IMR-90 (cell line): Measurements from ENCODE around the gene PRKCE. TPM values are rescaled to one million over a fixed set of nuclear protein-coding genes. Genes with fewer than 3 reads are reported as not detected.

Experiments
- ATAC-seq: fragments of 200-7000 bp; cut with Tn5 transposase; 2 replicates; pipeline ENCODE4 v1.9.1; 2020; ENCODE audit warnings: low read depth, mild to moderate bottlenecking, moderate library complexity
- BruUV-seq: library from RNA; stranded (reverse); fragments of 400-500 nt; replicated peaks from 2 replicates; lab custom pipeline; 2021; lab: Mats Ljungman, UMichigan
- CTCF ChIA-PET: fragments of 300-600 bp; formaldehyde crosslinking; extraction: SDS; loops from one replicate; lab custom pipeline; 2021; ENCODE audit warnings: antibody characterized with exemption; lab: Yijun Ruan, JAX
- POLR2A ChIA-PET: fragments of 300-600 bp; sonication (Branson Sonifier 250); formaldehyde crosslinking; loops from one replicate; lab custom pipeline; 2022; ENCODE audit warnings: antibody characterized with exemption; ENCODE audit not compliant: unreplicated experiment; lab: Charles Lee
- DNase-seq: peaks from one replicate; pipeline ENCODE4 v3.0.0; 2013
- H2AFZ ChIP-seq: replicated peaks from 2 replicates; pipeline ENCODE3; 2013; ENCODE audit warnings: low read length, mild to moderate bottlenecking; ENCODE audit not compliant: poor library complexity
- H2AK5ac ChIP-seq: 2 replicates; pipeline ENCODE4 v1.6.1; 2013; ENCODE audit warnings: low read depth, low read length, inconsistent platforms
- H2AK9ac ChIP-seq: replicated peaks from 2 replicates; pipeline ENCODE3; 2013; ENCODE audit warnings: mild to moderate bottlenecking, low read depth, low read length, moderate library complexity; ENCODE audit not compliant: poor library complexity
- H2BK120ac ChIP-seq: 2 replicates; pipeline ENCODE4 v1.6.1; 2013; ENCODE audit warnings: low read depth, low read length, inconsistent platforms
- H2BK15ac ChIP-seq: 3 replicates; pipeline ENCODE4 v1.6.1; 2013; ENCODE audit warnings: low read depth, low read length, inconsistent platforms
- H2BK20ac ChIP-seq: 2 replicates; pipeline ENCODE4 v1.6.1; 2013; ENCODE audit warnings: low read depth, mild to moderate bottlenecking, inconsistent platforms, low read length, moderate library complexity
- H2BK5ac ChIP-seq: 2 replicates; pipeline ENCODE4 v1.6.1; 2013; ENCODE audit warnings: mild to moderate bottlenecking, low read depth, low read length, inconsistent platforms; ENCODE audit not compliant: poor library complexity, severe bottlenecking
- H3K14ac ChIP-seq: replicated peaks from 2 replicates; pipeline ENCODE4 v1.6.1; 2013; ENCODE audit warnings: low read depth, low read length, inconsistent platforms
- H3K18ac ChIP-seq: 2 replicates; pipeline ENCODE4 v1.6.1; 2013; ENCODE audit warnings: low read depth, low read length, control low read depth
- H3K23ac ChIP-seq: 2 replicates; pipeline ENCODE4 v1.6.1; 2013; ENCODE audit warnings: low read depth, low read length, inconsistent platforms
- H3K27ac ChIP-seq: 2 replicates; pipeline ENCODE4 v1.5.1; 2013; ENCODE audit warnings: mild to moderate bottlenecking, control low read depth, low read length; ENCODE audit not compliant: insufficient read depth
- H3K27me3 ChIP-seq: 2 replicates; pipeline ENCODE4 v1.6.1; 2013; ENCODE audit warnings: low read length; ENCODE audit not compliant: control insufficient read depth, insufficient read depth
- H3K36me3 ChIP-seq: 2 replicates; pipeline ENCODE4 v1.6.1; 2013; ENCODE audit warnings: low read length, mixed read lengths; ENCODE audit not compliant: control insufficient read depth, insufficient read depth
- H3K4ac ChIP-seq: 2 replicates; pipeline ENCODE4 v1.6.1; 2013; ENCODE audit warnings: low read depth, low read length, inconsistent platforms
- H3K4me1 ChIP-seq: 2 replicates; pipeline ENCODE4 v1.6.1; 2013; ENCODE audit warnings: low read length, mixed read lengths; ENCODE audit not compliant: control insufficient read depth, insufficient read depth
- H3K4me2 ChIP-seq: 2 replicates; pipeline ENCODE4 v1.6.1; 2013; ENCODE audit warnings: low read depth, mild to moderate bottlenecking, control low read depth, low read length, moderate library complexity
- H3K4me3 ChIP-seq: 2 replicates; pipeline ENCODE4 v1.5.1; 2013; ENCODE audit warnings: low read depth, mild to moderate bottlenecking, control low read depth, low read length, moderate library complexity; ENCODE audit not compliant: insufficient read depth
- H3K56ac ChIP-seq: 2 replicates; pipeline ENCODE4 v1.6.1; 2013; ENCODE audit warnings: low read length, inconsistent platforms; ENCODE audit not compliant: insufficient read depth; ENCODE audit errors: extremely low read depth
- H3K79me1 ChIP-seq, 2 experiments: 2 replicates each; pipeline ENCODE4 v1.6.1; 2013; ENCODE audit warnings: low read length in 2 of 2, inconsistent platforms in 1 of 2, low read depth in 1 of 2
- H3K9ac ChIP-seq: 2 replicates; pipeline ENCODE4 v1.6.1; 2013; ENCODE audit warnings: low read depth, low read length, control low read depth
- H3K9me1 ChIP-seq: 2 replicates; pipeline ENCODE4 v1.6.1; 2013; ENCODE audit warnings: low read length, inconsistent platforms; ENCODE audit not compliant: insufficient read depth
- H3K9me3 ChIP-seq: 2 replicates; pipeline ENCODE4 v1.6.1; 2013; ENCODE audit warnings: low read length; ENCODE audit not compliant: control insufficient read depth, insufficient read depth
- H4K20me1 ChIP-seq: 2 replicates; pipeline ENCODE4 v1.6.1; 2013; ENCODE audit warnings: low read length, inconsistent platforms; ENCODE audit not compliant: insufficient read depth
- H4K5ac ChIP-seq: 2 replicates; pipeline ENCODE4 v1.6.1; 2013; ENCODE audit warnings: mild to moderate bottlenecking, low read depth, low read length, control low read depth
- H4K8ac ChIP-seq, 2 experiments: 2 replicates each; pipeline ENCODE4 v1.6.1; 2013; ENCODE audit warnings: low read depth in 2 of 2, low read length in 2 of 2, control low read depth in 1 of 2, inconsistent platforms in 1 of 2
- H4K91ac ChIP-seq: 2 replicates; pipeline ENCODE4 v1.6.1; 2013; ENCODE audit warnings: low read depth, low read length, inconsistent platforms; ENCODE audit not compliant: insufficient read depth
- BHLHE40 ChIP-seq: fragments of 150-350 bp; IDR thresholded peaks from 2 replicates; pipeline ENCODE4 v1.6.1; 2016; ENCODE audit warnings: mild to moderate bottlenecking, low read depth, low read length
- CEBPB ChIP-seq: IDR thresholded peaks from 2 replicates; pipeline ENCODE4 v1.6.1; 2012; ENCODE audit warnings: low read depth, low read length, improper control_type of control experiment
- CHD1 ChIP-seq: IDR thresholded peaks from 2 replicates; pipeline ENCODE4 v1.6.1; 2012; ENCODE audit warnings: low read depth, low read length, improper control_type of control experiment
- CTCF ChIP-seq: conservative IDR thresholded peaks from 2 replicates; pipeline ENCODE4 v1.5.1; 2012; ENCODE audit warnings: mild to moderate bottlenecking, low read depth, low read length, improper control_type of control experiment
- ELK1 ChIP-seq: fragments of 150-350 bp; IDR thresholded peaks from 2 replicates; pipeline ENCODE4 v1.6.1; 2016; ENCODE audit warnings: low read depth, mild to moderate bottlenecking, low read length, moderate library complexity, borderline replicate concordance
- FOS ChIP-seq: fragments of 150-350 bp; IDR thresholded peaks from 2 replicates; pipeline ENCODE4 v1.6.1; 2016; ENCODE audit warnings: low read depth, low read length
- MAFK ChIP-seq: IDR thresholded peaks from 2 replicates; pipeline ENCODE4 v1.6.1; 2012; ENCODE audit warnings: low read depth, low read length, improper control_type of control experiment
- MAZ ChIP-seq: IDR thresholded peaks from 2 replicates; pipeline ENCODE4 v1.6.1; 2012; ENCODE audit warnings: low read depth, mild to moderate bottlenecking, low read length, improper control_type of control experiment, moderate library complexity, borderline replicate concordance
- MXI1 ChIP-seq: IDR thresholded peaks from 2 replicates; pipeline ENCODE4 v1.6.1; 2012; ENCODE audit warnings: low read depth, mild to moderate bottlenecking, low read length, moderate library complexity, borderline replicate concordance
- NFE2L2 ChIP-seq: fragments of 150-350 bp; IDR thresholded peaks from 2 replicates; pipeline ENCODE4 v1.6.1; 2016; ENCODE audit warnings: low read depth, mild to moderate bottlenecking, low read length
- POLR2A ChIP-seq: IDR thresholded peaks from 2 replicates; pipeline ENCODE4 v1.6.1; 2012; ENCODE audit warnings: mild to moderate bottlenecking, low read depth, low read length
- RAD21 ChIP-seq: IDR thresholded peaks from 2 replicates; pipeline ENCODE4 v1.6.1; 2012; ENCODE audit warnings: low read length, improper control_type of control experiment
- RCOR1 ChIP-seq: IDR thresholded peaks from 2 replicates; pipeline ENCODE4 v1.6.1; 2012; ENCODE audit warnings: mild to moderate bottlenecking, low read length, improper control_type of control experiment; ENCODE audit not compliant: insufficient replicate concordance
- RFX5 ChIP-seq: IDR thresholded peaks from 2 replicates; pipeline ENCODE4 v1.8.0; 2012; ENCODE audit warnings: low read depth, mild to moderate bottlenecking, low read length, moderate library complexity
- SMC3 ChIP-seq: fragments of 150-350 bp; IDR thresholded peaks from 2 replicates; pipeline ENCODE4 v1.6.1; 2016; ENCODE audit warnings: low read depth, mild to moderate bottlenecking, antibody characterized with exemption, low read length, moderate library complexity
- USF2 ChIP-seq: fragments of 150-350 bp; IDR thresholded peaks from 2 replicates; pipeline ENCODE4 v1.6.1; 2017; ENCODE audit warnings: mild to moderate bottlenecking, antibody characterized with exemption, low read length, low read depth
- WGBS, 2 experiments: methylation state at CpG; one replicate each; pipeline versions ENCODE4 v1.1.5 to v1.1.7; 2013; ENCODE audit warnings: missing lambda C conversion rate in 2 of 2; ENCODE audit not compliant: insufficient read length in 1 of 2; ENCODE audit errors: extremely low coverage in 2 of 2; 5-methylcytosine and 5-hydroxymethylcytosine counted together
- dilution Hi-C: fragments of 300-500 bp; cut with HindIII; formaldehyde crosslinking; loops from one replicate; pipeline ENCODE4 v1.14.3; 2018; ENCODE audit warnings: low sequenced_read_pairs; ENCODE audit not compliant: unreplicated experiment
- in situ Hi-C: fragments of 300-500 bp; cut with MboI; formaldehyde crosslinking; loops from 3 replicates; pipeline ENCODE4 v1.14.3; 2019; ENCODE audit warnings: low sequenced_read_pairs, inconsistent platforms, mixed read lengths
- intact Hi-C: fragments of 100-400 bp; cut with micrococcal nuclease; formaldehyde crosslinking; loops from 2 replicates; pipeline ENCODE4 v1.10.0; 2022
- polyA plus RNA-seq, 3 experiments: library from polyadenylated mRNA; depleted of rRNA; stranded (reverse); fragments of >200 nt; gene quantifications; 2 replicates each; pipeline ENCODE4 v1.2.3, GENCODE V29; 2012; ENCODE audit warnings: low replicate concordance in 1 of 3
- total RNA-seq: library from RNA; depleted of rRNA; stranded (reverse); fragments of >200 nt; gene quantifications from 2 replicates; pipeline ENCODE4 v1.2.3, GENCODE V29; 2012

PRKCE gene
- total and polyA plus RNA-seq, 2 of the 4 experiments (the other 2 are of a cell fraction) = 8.1 to 32.4 TPM

- no CpG with 5 or more reads among the region's 2 CpGs for WGBS, 2 experiments
Measured at GRCh38 chr2:45724335-45724734, 72.9 kb downstream of the PRKCE start.

More at GRCh38 chr2:45724335-45724734, 72.9 kb downstream of the PRKCE start:
- Histone ChIP-seq H2BK15ac (no peak overlapping the region), H3K9me1 (0 out of 2 replicates have a peak, but pooled peaks cover 8% of the 10 kb centered on the region), H4K5ac (no peak overlapping the region), H3K27me3 (no peaks in the 10 kb centered on the region), H2BK5ac (no peak overlapping the region), H3K36me3 (no peaks in the 10 kb centered on the region), H3K4me2 (no peak overlapping the region), H3K18ac (no peak overlapping the region), H3K9ac (no peak overlapping the region), H3K9me3 (no peaks in the 10 kb centered on the region), H2AK9ac (no peak overlapping the region), H4K20me1 (0 out of 2 replicates have a peak, but pooled peaks cover under 1% of the 10 kb centered on the region), H3K4me1 (no peaks in the 10 kb centered on the region), H3K56ac (no peak overlapping the region), H3K4ac (no peak overlapping the region), H4K8ac (no peak overlapping the region), H2AFZ (no peak overlapping the region), H4K91ac (no peak overlapping the region), H3K4me3 (no peak overlapping the region), H3K27ac (no peak overlapping the region), H2BK120ac (no peak overlapping the region), H3K79me1 (peaks cover 6 to 10% of the 10 kb centered on the region in 2 experiments; a peak in 3 of 4 replicates), H2BK20ac (no peak overlapping the region), H2AK5ac (no peak overlapping the region), H3K23ac (no peak overlapping the region), H3K14ac (no peak overlapping the region)
- ChIA-PET CTCF (no interaction called here), POLR2A (no interaction called here)
- DNase-seq = no peak
- dilution Hi-C loops = no loop called here
- in situ Hi-C loops = no loop called here
- intact Hi-C loops = no loop called here
- TF ChIP-seq MXI1 (no peak), NFE2L2 (no peak), RCOR1 (no peak), FOS (no peak), CEBPB (no peak), RAD21 (no peak), SMC3 (no peak), ELK1 (no peak), CHD1 (no peak), POLR2A (no peak), USF2 (no peak), RFX5 (no peak), CTCF (no peak), BHLHE40 (no peak), MAFK (no peak), MAZ (no peak)
- no peak for ATAC-seq
- BruUV-seq = no TSS peak
